Activated CD4-positive, alpha-beta memory T cell treated with anti-CD3 and anti-CD28 coated beads, Interleukin-2, amount 10 ng/mL, durations not matched to agents 7 days and 5 days (primary cell): ENCODE measurements around the gene HLCS. TPM values are rescaled to one million over a fixed set of nuclear protein-coding genes. Genes with fewer than 3 reads are reported as not detected.

ENCODE experiments used
- CTCF ChIA-PET: fragments of 350-600 bp; sonication (Branson Sonifier 250); formaldehyde crosslinking; loops from one replicate; lab custom pipeline; 2021; ENCODE audit warnings: antibody characterized with exemption, inconsistent platforms; lab: Charles Lee
- POLR2A ChIA-PET: fragments of 350-600 bp; sonication (Branson Sonifier 250); formaldehyde crosslinking; loops from one replicate; lab custom pipeline; 2021; ENCODE audit warnings: antibody characterized with exemption; lab: Charles Lee
- DNase-seq: peaks from one replicate; pipeline ENCODE4 v3.0.0-alpha.2; 2020
- H3K27ac Mint-ChIP-seq: one replicate; pipeline ENCODE4 v1.8.0; 2021; ENCODE audit warnings: mild to moderate bottlenecking, mixed read lengths
- H3K27me3 Mint-ChIP-seq: one replicate; pipeline ENCODE4 v1.8.0; 2021; ENCODE audit warnings: mixed read lengths
- H3K36me3 Mint-ChIP-seq: one replicate; pipeline ENCODE4 v1.8.0; 2021; ENCODE audit warnings: low read depth, mixed read lengths
- H3K4me1 Mint-ChIP-seq: one replicate; pipeline ENCODE4 v1.8.0; 2021; ENCODE audit warnings: mixed read lengths
- H3K4me3 Mint-ChIP-seq: one replicate; pipeline ENCODE4 v1.8.0; 2021; ENCODE audit warnings: mild to moderate bottlenecking, mixed read lengths
- H3K9me3 Mint-ChIP-seq: one replicate; pipeline ENCODE4 v1.8.0; 2021; ENCODE audit warnings: mixed read lengths
- total RNA-seq, 2 experiments: library from RNA; stranded (reverse); gene quantifications; one replicate each; pipeline ENCODE4 v1.2.3, GENCODE V29; 2021

The HLCS gene
- total RNA-seq, 2 experiments from 2014 or later, result 13.3 to 13.9 TPM

DNA sequence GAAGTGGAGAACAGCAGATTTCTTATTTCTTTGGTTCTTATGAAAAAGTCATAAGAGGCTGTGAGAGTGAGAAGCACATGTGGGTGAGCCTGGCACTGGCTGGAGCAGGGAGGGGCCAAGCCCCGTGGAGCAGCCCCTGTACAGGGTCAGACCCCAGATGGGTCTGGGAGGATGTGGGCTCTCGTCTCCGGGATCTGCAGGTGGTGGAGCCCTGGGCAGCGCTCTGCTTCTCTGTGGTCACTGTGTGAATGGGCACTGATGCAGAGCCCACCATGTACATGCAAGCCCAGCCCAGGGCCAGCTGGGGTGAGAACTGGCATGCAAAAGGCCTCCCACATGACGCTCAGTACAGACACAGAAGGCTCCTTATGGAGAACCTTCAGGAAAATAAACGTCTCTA is 200.0 kb downstream of the HLCS start:
- ChIA-PET POLR2A (no interaction called here), CTCF (no interaction called here)
- Mint-ChIP-seq H3K4me1 (no peaks in the 10 kb centered on the region), H3K27ac (no peak overlapping the region), H3K4me3 (no peak overlapping the region), H3K27me3 (no peaks in the 10 kb centered on the region), H3K36me3 (no peaks in the 10 kb centered on the region), H3K9me3 (no peaks in the 10 kb centered on the region)
- no peak for DNase-seq

DNA sequence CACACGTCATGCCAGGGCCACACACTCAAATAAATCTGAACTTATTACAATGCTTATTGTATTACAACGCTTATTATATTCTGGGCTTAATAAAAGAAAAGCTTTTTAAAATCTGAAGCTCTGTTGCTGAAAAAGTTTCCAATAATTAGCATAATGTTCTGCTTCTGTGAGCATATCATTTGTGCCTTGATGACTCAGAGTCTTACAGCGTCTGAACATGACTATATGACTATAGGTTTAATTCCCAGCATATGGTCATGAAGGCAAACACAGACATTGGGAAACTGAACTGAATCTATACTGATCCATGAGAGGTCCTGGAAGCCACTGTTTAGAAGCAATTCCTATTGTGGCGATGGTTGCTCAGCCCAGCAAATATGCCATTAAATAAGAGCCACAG is 201.2 kb downstream of the HLCS start:
- ChIA-PET POLR2A (no interaction called here), CTCF (no interaction called here)
- no peak for DNase-seq
- no peaks in the 10 kb centered on the region for H3K9me3 Mint-ChIP-seq
- H3K36me3 Mint-ChIP-seq, result no peaks in the 10 kb centered on the region
- H3K4me1 Mint-ChIP-seq, result no peaks in the 10 kb centered on the region
- H3K4me3 Mint-ChIP-seq, result no peak overlapping the region
- H3K27ac Mint-ChIP-seq, result no peak overlapping the region
- no peaks in the 10 kb centered on the region for H3K27me3 Mint-ChIP-seq

DNA sequence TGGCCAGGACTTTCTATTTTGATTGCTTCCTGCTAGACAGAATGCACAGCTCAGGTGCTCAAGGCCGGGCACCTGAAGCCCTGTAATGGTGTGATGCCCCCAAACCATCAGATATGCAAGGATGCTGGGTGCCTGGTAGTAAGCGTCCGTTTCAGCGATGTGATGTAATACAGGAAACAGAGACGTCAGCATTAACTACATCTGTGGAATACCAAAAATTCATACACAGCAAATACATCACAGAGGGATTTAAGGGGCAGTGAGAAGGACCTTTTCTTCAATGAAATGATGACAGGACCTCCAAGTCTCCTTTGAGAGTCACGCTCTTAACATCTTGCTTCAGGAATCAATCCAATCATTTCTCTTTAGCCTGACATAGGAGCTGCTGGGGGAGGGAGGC is 203.2 kb downstream of the HLCS start:
- no peaks in the 10 kb centered on the region for H3K9me3 Mint-ChIP-seq
- no peak for DNase-seq
- H3K4me3 Mint-ChIP-seq, result no peak overlapping the region
- H3K27ac Mint-ChIP-seq, result no peak overlapping the region
- CTCF ChIA-PET, result interaction anchor here (1.2 kb wide), 1 partner anchor 160 kb away, joined by 3 read pairs; no protein-coding TSS in a partner anchor
- H3K36me3 Mint-ChIP-seq, result no peaks in the 10 kb centered on the region
- H3K4me1 Mint-ChIP-seq, result no peaks in the 10 kb centered on the region
- no peaks in the 10 kb centered on the region for H3K27me3 Mint-ChIP-seq
- POLR2A ChIA-PET, result no interaction called here

DNA sequence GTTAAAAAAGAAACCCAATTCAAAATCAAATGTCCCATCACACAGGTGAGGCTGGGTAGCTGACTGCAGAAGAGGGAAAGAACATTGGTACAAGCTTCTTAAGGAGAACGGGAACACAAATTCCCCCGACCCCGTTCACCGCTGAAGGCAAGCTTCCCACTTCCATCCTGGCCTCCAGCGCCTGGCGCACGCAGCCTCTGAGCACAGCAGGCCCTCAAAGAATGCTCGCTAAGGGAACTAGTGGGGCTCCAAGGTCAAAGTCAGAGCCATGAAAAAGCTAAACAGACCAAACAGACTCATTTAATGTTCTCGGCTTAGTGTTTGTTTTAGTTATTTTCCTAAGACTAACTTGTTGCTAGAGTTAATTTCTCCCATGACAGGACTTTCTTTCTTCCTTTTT is 203.8 kb downstream of the HLCS start:
- H3K27me3 Mint-ChIP-seq, result no peaks in the 10 kb centered on the region
- no peak overlapping the region for H3K27ac Mint-ChIP-seq
- DNase-seq, result no peak
- ChIA-PET POLR2A (interaction anchor here (1.3 kb wide), 1 partner anchor 17 kb away, joined by 3 read pairs; no protein-coding TSS in a partner anchor), CTCF (interaction anchor here (1.1 kb wide), 1 partner anchor 132 kb away, joined by 3 read pairs; no protein-coding TSS in a partner anchor)
- no peak overlapping the region for H3K4me3 Mint-ChIP-seq
- H3K36me3 Mint-ChIP-seq, result no peaks in the 10 kb centered on the region
- H3K4me1 Mint-ChIP-seq, result no peaks in the 10 kb centered on the region
- H3K9me3 Mint-ChIP-seq, result no peaks in the 10 kb centered on the region

DNA sequence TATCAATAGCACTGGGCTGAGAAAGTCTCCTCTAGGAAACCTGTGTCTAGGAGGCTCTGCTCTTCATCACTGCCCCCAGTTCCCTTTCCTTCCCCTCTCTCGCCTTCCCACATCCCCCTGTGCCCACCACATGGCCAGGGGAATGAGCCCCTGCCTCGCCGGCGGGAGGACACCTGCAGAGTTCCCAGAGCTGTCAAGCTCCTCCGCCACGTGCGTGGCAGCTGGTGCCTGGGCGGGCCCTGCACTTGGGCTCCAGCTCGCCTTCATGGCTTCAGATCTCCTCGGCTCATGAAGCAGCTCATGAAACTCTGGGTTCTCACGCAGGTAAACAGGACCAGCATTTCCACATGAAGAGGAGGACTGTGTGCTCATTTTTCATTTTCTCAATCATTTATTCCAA is 204.8 kb downstream of the HLCS start:
- H3K27ac Mint-ChIP-seq, result no peak overlapping the region
- DNase-seq, result no peak
- H3K4me3 Mint-ChIP-seq, result no peak overlapping the region
- H3K36me3 Mint-ChIP-seq, result no peaks in the 10 kb centered on the region
- ChIA-PET POLR2A (interaction anchor here (1.3 kb wide), 1 partner anchor 16 kb away, joined by 3 read pairs; no protein-coding TSS in a partner anchor), CTCF (interaction anchor here (0.6 to 1.1 kb wide), 2 partner anchors 11 to 131 kb away, joined by 3 to 5 read pairs; no protein-coding TSS in a partner anchor)
- no peaks in the 10 kb centered on the region for H3K4me1 Mint-ChIP-seq
- no peaks in the 10 kb centered on the region for H3K27me3 Mint-ChIP-seq
- H3K9me3 Mint-ChIP-seq, result no peaks in the 10 kb centered on the region

DNA sequence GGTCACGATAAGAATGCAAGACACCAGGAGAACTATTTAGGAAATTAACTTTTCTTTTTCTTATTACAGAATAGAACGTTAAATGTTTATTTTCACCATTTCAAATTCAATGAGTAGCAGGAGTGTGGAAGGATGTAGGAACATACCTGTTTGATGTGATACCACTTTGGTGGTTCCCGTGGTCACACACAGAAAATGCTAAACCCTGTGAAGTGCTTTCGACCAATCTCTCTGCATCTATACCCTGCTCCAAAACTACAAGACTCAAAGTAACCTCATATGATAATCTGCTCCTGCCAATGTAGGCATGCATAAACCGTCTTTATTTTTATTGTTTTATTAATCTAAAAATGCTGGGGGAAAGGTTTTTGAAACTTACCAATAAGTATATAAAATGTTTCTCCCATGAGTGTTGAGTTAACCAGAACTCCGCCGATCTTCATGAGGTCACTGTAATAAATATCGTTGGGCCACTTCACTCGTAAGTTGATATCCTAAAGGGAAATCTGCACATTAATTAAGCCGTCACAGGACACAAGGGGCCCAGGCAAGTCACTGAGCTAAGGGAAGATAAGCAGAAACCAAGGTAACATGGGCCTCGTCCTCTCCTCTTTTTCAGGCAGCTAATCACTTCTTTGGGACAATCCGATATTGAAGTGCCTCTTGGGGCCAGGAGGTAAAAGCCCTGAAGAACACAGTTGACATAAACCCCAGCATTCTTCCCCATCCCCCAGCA is 207.0 kb downstream of the HLCS start:
- ChIA-PET POLR2A (no interaction called here), CTCF (interaction anchor here (0.9 kb wide), 1 partner anchor 129 kb away, joined by 5 read pairs; no protein-coding TSS in a partner anchor)
- H3K27ac Mint-ChIP-seq, result no peak overlapping the region
- H3K9me3 Mint-ChIP-seq, result no peaks in the 10 kb centered on the region
- H3K36me3 Mint-ChIP-seq, result no peaks in the 10 kb centered on the region
- no peaks in the 10 kb centered on the region for H3K4me1 Mint-ChIP-seq
- no peak overlapping the region for H3K4me3 Mint-ChIP-seq
- no peak for DNase-seq
- H3K27me3 Mint-ChIP-seq, result no peaks in the 10 kb centered on the region

DNA sequence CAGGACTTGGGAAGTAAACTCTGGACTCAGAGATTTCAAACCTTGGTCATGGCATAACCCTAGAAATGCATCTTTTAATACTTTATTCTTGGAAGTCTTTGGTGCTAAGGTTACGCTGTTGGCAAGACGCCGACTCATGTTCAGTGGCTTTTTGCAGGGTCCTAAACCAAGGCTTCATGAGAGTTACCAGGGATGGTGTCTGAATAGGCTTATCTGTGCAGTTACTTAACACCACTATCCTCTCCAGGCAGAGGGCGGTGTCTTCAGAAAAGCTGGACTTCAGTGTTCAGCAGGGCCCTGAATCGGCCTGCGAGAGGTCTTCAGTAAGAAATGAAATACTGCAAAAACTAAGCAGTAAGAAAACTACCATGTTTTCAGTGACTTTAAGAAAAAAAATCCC is 209.3 kb downstream of the HLCS start:
- H3K4me3 Mint-ChIP-seq, result no peak overlapping the region
- no peak overlapping the region for H3K27ac Mint-ChIP-seq
- ChIA-PET CTCF (no interaction called here), POLR2A (no interaction called here)
- no peaks in the 10 kb centered on the region for H3K4me1 Mint-ChIP-seq
- H3K36me3 Mint-ChIP-seq, result no peaks in the 10 kb centered on the region
- DNase-seq, result no peak
- H3K27me3 Mint-ChIP-seq, result no peaks in the 10 kb centered on the region
- no peaks in the 10 kb centered on the region for H3K9me3 Mint-ChIP-seq

DNA sequence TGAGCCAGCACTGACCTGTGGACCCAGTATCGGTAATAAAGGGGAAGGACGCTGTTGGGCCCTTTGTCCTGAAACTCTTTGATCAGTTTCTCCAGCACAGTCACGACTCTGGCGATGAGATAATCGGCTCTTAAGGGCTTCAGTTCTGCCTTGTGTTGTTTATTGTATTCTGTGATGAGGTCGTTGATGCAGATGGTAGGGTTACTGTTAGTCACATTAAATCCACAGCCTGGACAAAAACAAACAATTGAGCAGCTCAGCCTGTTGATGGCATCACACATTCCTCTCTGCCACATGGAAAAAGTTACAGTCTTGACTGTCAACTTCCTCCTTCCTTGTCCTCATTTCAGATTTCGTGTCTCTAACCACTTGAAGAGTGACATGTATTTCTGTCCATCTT is 209.9 kb downstream of the HLCS start:
- H3K27ac Mint-ChIP-seq, result no peak overlapping the region
- H3K4me3 Mint-ChIP-seq, result no peak overlapping the region
- no peaks in the 10 kb centered on the region for H3K9me3 Mint-ChIP-seq
- POLR2A ChIA-PET, result no interaction called here
- no peaks in the 10 kb centered on the region for H3K27me3 Mint-ChIP-seq
- DNase-seq, result no peak
- no peaks in the 10 kb centered on the region for H3K36me3 Mint-ChIP-seq
- H3K4me1 Mint-ChIP-seq, result no peaks in the 10 kb centered on the region
- CTCF ChIA-PET, result no interaction called here

DNA sequence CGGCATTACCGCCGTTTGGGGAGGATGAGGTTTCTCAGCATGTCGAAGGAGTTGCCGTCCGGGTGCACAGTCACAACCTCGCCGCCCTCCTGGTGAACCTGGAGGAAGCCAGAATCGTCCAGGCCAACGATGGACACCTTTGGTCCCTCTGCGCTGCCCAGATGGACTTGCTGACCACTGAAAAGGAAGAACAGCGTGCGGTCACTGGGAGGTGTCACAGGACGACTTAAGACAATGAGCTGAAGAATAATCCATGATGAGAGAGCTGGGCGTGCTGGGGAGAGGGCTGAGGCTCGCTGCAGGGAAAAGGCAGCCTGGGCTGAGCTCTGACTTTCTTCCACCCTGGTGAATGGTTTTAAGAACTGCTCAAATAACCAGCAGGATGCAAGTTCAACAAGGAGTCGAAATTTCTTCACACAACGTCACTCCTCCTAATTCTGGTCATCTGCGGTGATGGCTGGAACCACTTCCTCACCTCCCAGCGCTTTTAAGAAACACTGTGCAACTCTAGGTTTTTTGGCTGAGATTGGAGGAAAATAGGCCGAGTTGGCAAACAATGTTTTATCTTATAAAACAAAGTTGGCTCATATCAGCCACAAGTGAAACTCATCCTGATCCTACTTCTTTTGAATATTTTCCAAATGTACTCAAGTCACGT is 212.1 kb downstream of the HLCS start:
- POLR2A ChIA-PET, result no interaction called here
- H3K36me3 Mint-ChIP-seq, result no peaks in the 10 kb centered on the region
- no peak overlapping the region for H3K4me3 Mint-ChIP-seq
- H3K27me3 Mint-ChIP-seq, result no peaks in the 10 kb centered on the region
- H3K4me1 Mint-ChIP-seq, result no peaks in the 10 kb centered on the region
- CTCF ChIA-PET, result no interaction called here
- DNase-seq, result no peak
- H3K9me3 Mint-ChIP-seq, result no peaks in the 10 kb centered on the region
- no peak overlapping the region for H3K27ac Mint-ChIP-seq

DNA sequence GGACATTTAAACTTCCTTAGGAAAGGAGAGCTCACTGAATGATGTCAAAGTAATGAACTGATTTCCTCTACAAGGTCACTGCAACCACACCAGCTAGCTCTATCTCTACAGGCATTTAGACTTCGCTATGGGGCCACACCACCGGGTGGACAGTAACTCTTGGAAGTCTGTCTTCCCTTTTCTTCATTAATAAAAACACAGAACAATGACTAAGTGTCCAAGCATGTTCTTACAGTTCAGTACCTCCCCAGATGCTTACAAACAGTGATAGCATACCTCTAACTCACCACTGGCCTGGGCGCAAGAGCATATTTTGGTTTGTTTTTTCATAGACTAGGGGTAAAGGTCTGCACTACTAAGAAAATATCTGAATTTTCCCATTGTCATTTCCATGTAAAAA is 212.9 kb downstream of the HLCS start:
- POLR2A ChIA-PET, result interaction anchor here (1.2 kb wide), 1 partner anchor 23 kb away, joined by 3 read pairs; no protein-coding TSS in a partner anchor
- Mint-ChIP-seq H3K27ac (no peak overlapping the region), H3K9me3 (no peaks in the 10 kb centered on the region), H3K36me3 (no peaks in the 10 kb centered on the region), H3K4me1 (peaks cover 1% of the 10 kb centered on the region), H3K4me3 (no peak overlapping the region), H3K27me3 (peaks cover 8% of the 10 kb centered on the region)
- DNase-seq, result no peak
- CTCF ChIA-PET, result no interaction called here

DNA sequence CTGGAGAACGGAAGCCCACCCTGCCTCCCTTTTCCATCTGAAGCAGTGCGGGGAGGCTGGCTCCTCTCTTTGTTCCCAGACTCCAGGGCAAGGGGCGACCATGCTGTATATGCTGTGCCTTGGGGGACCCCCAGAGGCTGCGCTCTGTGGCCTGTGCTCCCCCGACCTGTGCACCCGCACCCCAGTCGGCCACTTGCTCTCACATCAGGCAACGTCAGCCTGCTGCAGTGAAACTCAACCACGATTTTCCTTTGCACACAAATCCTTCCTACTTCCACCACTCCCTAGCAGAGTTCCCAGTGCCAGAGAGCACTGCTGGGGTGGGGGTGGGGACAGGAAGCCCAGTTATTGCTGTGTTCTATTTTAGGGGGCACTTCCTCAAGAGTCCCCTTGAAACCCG is 215.1 kb downstream of the HLCS start:
- H3K27ac Mint-ChIP-seq, result no peak overlapping the region
- peaks cover 14% of the 10 kb centered on the region for H3K4me1 Mint-ChIP-seq
- peaks cover 21% of the 10 kb centered on the region for H3K27me3 Mint-ChIP-seq
- DNase-seq, result no peak
- ChIA-PET POLR2A (no interaction called here), CTCF (interaction anchor here (0.6 kb wide), 1 partner anchor 11 kb away, joined by 5 read pairs; no protein-coding TSS in a partner anchor)
- no peak overlapping the region for H3K4me3 Mint-ChIP-seq
- no peaks in the 10 kb centered on the region for H3K9me3 Mint-ChIP-seq
- H3K36me3 Mint-ChIP-seq, result no peaks in the 10 kb centered on the region

DNA sequence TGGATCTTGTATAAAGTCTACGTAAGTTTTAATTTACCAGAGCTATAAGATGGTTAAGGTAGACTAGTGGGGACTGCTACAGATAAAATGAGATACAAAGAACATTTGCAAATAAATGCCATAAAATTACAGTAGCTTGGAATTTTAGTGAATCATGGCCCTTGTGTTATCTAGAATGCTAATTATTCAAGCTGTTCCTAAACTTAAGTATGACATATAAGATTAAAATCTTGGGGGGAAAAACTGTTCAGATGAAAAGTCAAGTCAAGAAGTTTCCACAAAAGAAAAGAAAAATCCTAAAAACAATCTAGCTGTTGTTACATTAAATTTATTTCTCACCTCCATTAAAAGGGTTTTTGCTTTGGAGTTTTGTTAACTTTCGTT is 215.9 kb downstream of the HLCS start:
- peaks cover 26% of the 10 kb centered on the region for H3K27me3 Mint-ChIP-seq
- ChIA-PET POLR2A (interaction anchor here (0.6 kb wide), 1 partner anchor 563 kb away, joined by 3 read pairs; no protein-coding TSS in a partner anchor), CTCF (interaction anchor here (0.6 kb wide), 1 partner anchor 11 kb away, joined by 5 read pairs; no protein-coding TSS in a partner anchor)
- H3K4me1 Mint-ChIP-seq, result peaks cover 14% of the 10 kb centered on the region
- H3K4me3 Mint-ChIP-seq, result no peak overlapping the region
- H3K9me3 Mint-ChIP-seq, result no peaks in the 10 kb centered on the region
- H3K36me3 Mint-ChIP-seq, result no peaks in the 10 kb centered on the region
- no peak overlapping the region for H3K27ac Mint-ChIP-seq
- DNase-seq, result no peak

DNA sequence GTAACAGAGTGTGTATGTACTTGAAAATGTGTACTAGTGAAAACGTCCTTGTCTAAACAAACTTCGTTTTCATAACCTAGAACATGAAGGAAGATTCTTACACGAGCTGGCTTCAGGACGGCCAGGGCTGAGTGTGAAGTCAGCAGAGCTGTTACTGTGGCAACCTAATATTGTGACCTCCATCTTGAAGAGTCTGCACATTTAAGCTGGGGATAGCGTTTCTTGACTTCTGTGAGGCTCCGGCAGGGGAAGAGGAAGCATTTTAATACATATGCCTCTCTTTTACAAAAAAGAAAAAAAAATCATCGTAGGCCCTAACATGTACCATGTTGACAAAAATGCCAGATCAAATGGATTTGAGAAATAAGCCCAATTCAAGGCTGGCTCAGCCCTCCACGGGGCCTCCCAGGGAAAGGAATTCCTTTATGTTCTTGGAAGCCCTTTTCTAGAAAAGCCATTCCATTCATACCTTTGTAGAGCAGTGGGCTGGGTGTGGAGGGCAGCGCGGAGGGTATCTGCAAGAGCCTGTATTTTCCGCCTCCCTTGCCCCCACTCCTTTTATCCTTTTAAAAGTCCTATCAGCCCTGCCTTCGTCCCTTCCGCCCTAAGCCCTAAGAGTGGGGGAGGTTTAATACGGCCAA is 216.4 kb downstream of the HLCS start:
- Mint-ChIP-seq H3K27me3 (peaks cover 29% of the 10 kb centered on the region), H3K4me1 (peaks cover 14% of the 10 kb centered on the region), H3K27ac (no peak overlapping the region), H3K36me3 (no peaks in the 10 kb centered on the region), H3K4me3 (no peak overlapping the region), H3K9me3 (no peaks in the 10 kb centered on the region)
- ChIA-PET CTCF (no interaction called here), POLR2A (interaction anchor here (0.6 kb wide), 1 partner anchor 562 kb away, joined by 3 read pairs; no protein-coding TSS in a partner anchor)
- no peak for DNase-seq
